Smooth muscle cell (in vitro differentiated cells): ENCODE results near the gene YEATS4. TPM values are rescaled to one million over a fixed set of nuclear protein-coding genes. Genes with fewer than 3 reads are reported as not detected.

Source experiments
- DNase-seq: peaks from one replicate; lab custom pipeline; 2025; ENCODE audit not compliant: unreplicated experiment; lab: John Stamatoyannopoulos, UW
- H2AFZ ChIP-seq: fragments of 200-600 bp; sonication (generic); 2 replicates; pipeline ENCODE4 v1.6.0; 2016; ENCODE audit warnings: antibody characterized with exemption, low read depth, mild to moderate bottlenecking
- H3F3A ChIP-seq: fragments of 200-600 bp; sonication (generic); 2 replicates; pipeline ENCODE4 v1.6.0; 2017; ENCODE audit warnings: antibody characterized with exemption, low read depth
- H3K27ac ChIP-seq: fragments of 200-600 bp; sonication (generic); 2 replicates; pipeline ENCODE4 v1.5.1; 2016; ENCODE audit warnings: low read depth, mild to moderate bottlenecking
- H3K27me3 ChIP-seq: fragments of 200-600 bp; sonication (generic); 2 replicates; pipeline ENCODE4 v1.6.1; 2016; ENCODE audit warnings: low read depth, mild to moderate bottlenecking
- H3K36me3 ChIP-seq: fragments of 200-600 bp; sonication (generic); 2 replicates; pipeline ENCODE4 v1.5.1; 2016; ENCODE audit warnings: low read depth
- H3K4me1 ChIP-seq: fragments of 200-600 bp; sonication (generic); 2 replicates; pipeline ENCODE4 v1.5.1; 2016; ENCODE audit warnings: low read depth
- H3K4me2 ChIP-seq: fragments of 200-600 bp; sonication (generic); 2 replicates; pipeline ENCODE4 v1.6.0; 2016; ENCODE audit warnings: mild to moderate bottlenecking
- H3K4me3 ChIP-seq: fragments of 200-600 bp; sonication (generic); 2 replicates; pipeline ENCODE4 v1.5.1; 2016; ENCODE audit warnings: mild to moderate bottlenecking
- H3K79me2 ChIP-seq: fragments of 200-600 bp; sonication (generic); 2 replicates; pipeline ENCODE4 v1.6.0; 2016; ENCODE audit warnings: low read depth, mild to moderate bottlenecking
- H3K9ac ChIP-seq: fragments of 200-600 bp; sonication (generic); 2 replicates; pipeline ENCODE4 v1.6.0; 2016; ENCODE audit warnings: low read depth
- H3K9me3 ChIP-seq: fragments of 200-600 bp; sonication (generic); replicated peaks from 2 replicates; pipeline ENCODE4 v1.5.1; 2016; ENCODE audit warnings: low read depth
- H4K20me1 ChIP-seq: fragments of 200-600 bp; sonication (generic); 2 replicates; pipeline ENCODE4 v1.6.0; 2016; ENCODE audit warnings: low read depth
- WGBS: methylation state at CpG from one replicate; pipeline ENCODE4 v1.1.7; 2016; ENCODE audit warnings: low lambda C conversion rate; 5-methylcytosine and 5-hydroxymethylcytosine counted together
- polyA plus RNA-seq: library from polyadenylated mRNA; unstranded; fragments of >200 nt; fragmentation: Nextera tagmentation; extraction: Ambion mirVana; gene quantifications from 2 replicates; pipeline ENCODE4 v1.2.1, GENCODE V29; 2016
- total RNA-seq: library from RNA; depleted of rRNA; stranded (reverse); fragments of >200 nt; gene quantifications from 2 replicates; pipeline ENCODE4 v1.2.3, GENCODE V29; 2014
- TF ChIP-seq, protein P1 (sequence below): fragments of 200-600 bp; sonication (generic); IDR thresholded peaks from 2 replicates; pipeline ENCODE4 v1.5.1; 2017; ENCODE audit warnings: borderline replicate concordance, mild to moderate bottlenecking, antibody characterized with exemption; ENCODE audit not compliant: insufficient read depth, poor library complexity, severe bottlenecking

YEATS4 gene
- total and polyA plus RNA-seq, 2 experiments from 2014 or later = 9.9 to 32.7 TPM

DNA sequence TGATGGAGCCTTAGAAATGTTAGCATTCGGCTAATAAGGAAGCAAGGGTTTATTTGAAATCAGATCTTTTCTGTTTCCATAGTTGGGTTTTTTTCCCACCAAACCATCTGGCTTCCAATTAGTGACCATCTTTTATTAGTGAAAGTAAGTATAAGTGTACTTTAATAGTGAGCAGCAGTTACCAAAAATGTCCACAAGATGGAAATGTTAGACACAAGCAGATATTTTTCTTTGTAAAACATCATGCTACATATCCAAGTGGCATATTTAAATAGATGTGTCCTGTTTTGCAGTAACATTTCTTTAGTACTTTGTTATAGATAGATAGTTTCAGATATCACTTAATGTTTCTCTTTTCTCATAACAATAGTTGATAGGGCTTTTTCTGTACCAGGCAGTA, 28.8 kb downstream of the YEATS4 start:
- no peak for DNase-seq
- no peak overlapping the region for H3K9ac ChIP-seq
- no peaks in the 10 kb centered on the region for H3K27me3 ChIP-seq
- no peak overlapping the region for H3K4me2 ChIP-seq
- peaks cover under 1% of the 10 kb centered on the region for H3K4me1 ChIP-seq
- no peaks in the 10 kb centered on the region for H3K36me3 ChIP-seq
- 67% methylated on average over 1 of the region's 1 CpG for WGBS
- peaks cover 12% of the 10 kb centered on the region for H3F3A ChIP-seq
- peak overlapping the region; percentile 18 for H3K27ac ChIP-seq
- H2AFZ ChIP-seq = no peak overlapping the region
- no peak overlapping the region for H3K4me3 ChIP-seq
- H4K20me1 ChIP-seq = no peaks in the 10 kb centered on the region
- H3K9me3 ChIP-seq = no peaks in the 10 kb centered on the region
- TF ChIP-seq, protein P1, sequence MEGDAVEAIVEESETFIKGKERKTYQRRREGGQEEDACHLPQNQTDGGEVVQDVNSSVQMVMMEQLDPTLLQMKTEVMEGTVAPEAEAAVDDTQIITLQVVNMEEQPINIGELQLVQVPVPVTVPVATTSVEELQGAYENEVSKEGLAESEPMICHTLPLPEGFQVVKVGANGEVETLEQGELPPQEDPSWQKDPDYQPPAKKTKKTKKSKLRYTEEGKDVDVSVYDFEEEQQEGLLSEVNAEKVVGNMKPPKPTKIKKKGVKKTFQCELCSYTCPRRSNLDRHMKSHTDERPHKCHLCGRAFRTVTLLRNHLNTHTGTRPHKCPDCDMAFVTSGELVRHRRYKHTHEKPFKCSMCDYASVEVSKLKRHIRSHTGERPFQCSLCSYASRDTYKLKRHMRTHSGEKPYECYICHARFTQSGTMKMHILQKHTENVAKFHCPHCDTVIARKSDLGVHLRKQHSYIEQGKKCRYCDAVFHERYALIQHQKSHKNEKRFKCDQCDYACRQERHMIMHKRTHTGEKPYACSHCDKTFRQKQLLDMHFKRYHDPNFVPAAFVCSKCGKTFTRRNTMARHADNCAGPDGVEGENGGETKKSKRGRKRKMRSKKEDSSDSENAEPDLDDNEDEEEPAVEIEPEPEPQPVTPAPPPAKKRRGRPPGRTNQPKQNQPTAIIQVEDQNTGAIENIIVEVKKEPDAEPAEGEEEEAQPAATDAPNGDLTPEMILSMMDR = peak; percentile 79
- peaks cover under 1% of the 10 kb centered on the region for H3K79me2 ChIP-seq

DNA sequence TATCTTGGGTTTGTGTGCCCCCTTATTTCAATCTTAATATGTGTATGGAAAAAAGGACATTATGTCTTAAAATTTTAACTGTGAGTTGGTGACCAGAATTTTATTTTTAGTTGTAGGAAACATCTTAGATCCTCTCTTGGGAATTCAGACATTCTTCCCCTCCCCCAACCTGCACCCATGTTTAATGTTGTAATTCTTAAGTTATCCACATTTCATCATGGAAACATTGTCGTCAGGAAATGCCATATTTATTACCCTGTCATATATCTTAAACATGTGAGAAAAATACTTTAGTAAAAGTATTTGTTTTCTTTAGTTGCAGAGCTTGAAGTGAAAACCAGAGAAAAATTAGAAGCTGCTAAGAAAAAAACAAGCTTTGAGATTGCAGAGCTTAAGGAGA, 30.3 kb downstream of the YEATS4 start:
- Histone ChIP-seq H3K9me3 (no peaks in the 10 kb centered on the region), H3K27ac (peak overlapping the region; percentile 73), H4K20me1 (no peaks in the 10 kb centered on the region), H3K79me2 (no peaks in the 10 kb centered on the region), H3K4me3 (no peak overlapping the region), H3K4me2 (peak overlapping the region; percentile 31), H3K9ac (peak overlapping the region; percentile 22), H3K27me3 (no peaks in the 10 kb centered on the region), H3F3A (peaks cover 22% of the 10 kb centered on the region), H3K36me3 (no peaks in the 10 kb centered on the region), H2AFZ (no peak overlapping the region), H3K4me1 (peaks cover 12% of the 10 kb centered on the region)
- WGBS = 13% methylated on average over 1 of the region's 1 CpG
- TF ChIP-seq, protein P1 = no peak
- no peak for DNase-seq

DNA sequence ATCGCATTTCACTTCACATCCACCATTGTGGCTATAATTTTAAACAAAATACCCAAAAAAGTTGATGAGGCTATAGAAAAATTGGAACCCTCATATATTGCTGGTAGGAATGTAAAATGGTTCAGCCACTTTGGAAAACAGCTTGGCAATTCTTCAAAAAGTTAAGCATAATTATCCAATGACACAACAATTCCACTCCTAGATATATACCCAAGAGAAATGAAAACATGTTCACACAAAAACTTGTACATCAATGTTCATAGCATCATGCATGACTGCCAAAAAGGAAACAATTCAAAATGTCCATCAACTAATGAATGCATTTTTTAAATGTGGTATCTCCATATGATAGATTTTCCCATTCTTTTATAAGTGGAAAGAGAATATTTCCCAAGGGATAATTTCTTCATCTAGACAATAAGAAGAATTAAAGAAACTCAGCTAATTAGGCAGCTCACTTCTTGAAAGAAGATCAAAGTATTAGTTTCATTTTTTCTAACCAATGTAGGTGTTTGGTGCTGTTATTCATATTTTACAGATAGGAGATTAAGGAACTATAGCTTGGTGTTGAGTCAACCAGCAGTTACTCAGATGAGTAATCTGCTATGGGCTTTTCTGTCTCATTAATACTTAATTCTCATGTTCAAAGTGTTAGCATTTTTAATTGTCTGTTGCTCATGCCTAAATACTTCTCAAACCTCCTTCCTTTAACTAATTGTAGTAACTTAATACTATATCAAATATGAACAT, 32.8 kb downstream of the YEATS4 start:
- Histone ChIP-seq H2AFZ (no peak overlapping the region), H3K4me3 (no peak overlapping the region), H3K9me3 (no peaks in the 10 kb centered on the region), H3K9ac (no peak overlapping the region), H3K27me3 (no peaks in the 10 kb centered on the region), H4K20me1 (no peaks in the 10 kb centered on the region), H3K4me2 (peak overlapping the region; percentile 37), H3F3A (peaks cover 41% of the 10 kb centered on the region), H3K79me2 (no peaks in the 10 kb centered on the region), H3K4me1 (peaks cover 23% of the 10 kb centered on the region), H3K27ac (peak overlapping the region; percentile 97), H3K36me3 (peaks cover 8% of the 10 kb centered on the region)
- TF ChIP-seq, protein P1 = no peak
- DNase-seq = no peak
- 97% methylated on average over 1 of the region's 1 CpG for WGBS

DNA sequence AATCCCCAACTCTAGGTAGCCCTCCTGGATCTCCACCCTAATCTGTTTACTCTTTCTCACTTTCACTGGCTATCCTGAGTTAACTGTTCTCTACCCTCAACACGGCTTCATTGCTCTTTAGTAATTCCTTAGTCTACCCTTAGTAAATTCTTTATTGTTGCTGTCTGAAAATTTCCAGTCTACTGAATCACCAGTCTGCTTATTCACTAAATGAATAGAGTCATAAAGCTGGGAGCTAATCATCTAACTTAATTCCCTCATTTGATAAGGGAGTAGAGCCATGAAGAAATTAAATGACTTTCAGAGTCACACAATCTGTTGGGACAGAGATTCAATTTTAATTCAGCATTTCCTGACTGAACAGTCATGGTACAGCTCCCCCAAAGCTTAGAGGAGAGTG, 36.5 kb downstream of the YEATS4 start:
- Histone ChIP-seq H3K27me3 (no peaks in the 10 kb centered on the region), H3K4me3 (no peak overlapping the region), H3K9me3 (no peaks in the 10 kb centered on the region), H3F3A (peaks cover 43% of the 10 kb centered on the region), H3K9ac (peak overlapping the region; percentile 90), H3K27ac (peak overlapping the region; percentile 97), H3K79me2 (no peaks in the 10 kb centered on the region), H4K20me1 (no peaks in the 10 kb centered on the region), H2AFZ (no peak overlapping the region), H3K4me2 (peak overlapping the region; percentile 46), H3K4me1 (peaks cover 23% of the 10 kb centered on the region), H3K36me3 (peaks cover 14% of the 10 kb centered on the region)
- TF ChIP-seq, protein P1 = no peak
- 5% methylated on average over 1 of the region's 1 CpG for WGBS
- DNase-seq = no peak
